ENCODE data around the gene RPS6KA5.

Gene RPS6KA5

DNA sequence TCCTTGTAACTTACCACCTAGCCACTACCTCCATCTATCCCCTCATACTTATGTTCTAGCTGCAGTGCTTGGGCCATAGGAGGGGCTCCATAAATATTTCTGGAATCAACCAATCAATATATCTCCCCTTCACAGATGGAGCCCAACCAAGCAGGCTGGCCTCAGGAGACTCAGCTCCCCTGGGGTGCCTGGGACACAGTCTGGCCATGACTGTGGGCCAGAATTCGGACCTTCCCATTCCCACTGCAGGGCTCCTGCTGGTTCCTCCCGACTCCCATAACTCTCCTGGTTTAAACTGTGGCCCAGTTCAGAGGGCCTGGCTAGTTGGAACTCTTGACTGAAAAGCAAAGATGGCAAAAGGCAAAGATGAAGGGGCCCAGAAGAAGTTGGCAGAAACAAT is 257.2 kb downstream of the RPS6KA5 start:
- DNase-seq: no peak

DNA sequence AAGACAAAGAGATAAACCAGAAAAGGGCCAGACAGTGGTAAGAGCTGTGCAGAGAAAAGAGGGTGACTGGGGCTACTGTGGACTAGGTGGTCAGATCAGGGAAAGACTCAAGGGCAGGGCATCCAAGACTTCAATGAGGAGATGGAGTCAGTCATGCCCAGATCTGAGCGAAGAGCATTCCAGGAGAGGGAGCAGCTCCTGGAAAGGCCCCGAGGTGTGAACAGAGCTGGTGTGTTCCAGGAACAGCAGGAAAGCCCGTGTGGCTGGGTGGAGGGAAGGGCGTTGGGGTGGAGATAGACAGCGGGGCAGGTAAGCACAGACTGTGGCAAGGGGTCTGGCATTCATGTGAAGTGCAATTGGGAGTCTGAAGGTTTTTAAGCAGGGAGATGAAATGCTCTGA is 261.0 kb downstream of the RPS6KA5 start:
- no peak for DNase-seq

DNA sequence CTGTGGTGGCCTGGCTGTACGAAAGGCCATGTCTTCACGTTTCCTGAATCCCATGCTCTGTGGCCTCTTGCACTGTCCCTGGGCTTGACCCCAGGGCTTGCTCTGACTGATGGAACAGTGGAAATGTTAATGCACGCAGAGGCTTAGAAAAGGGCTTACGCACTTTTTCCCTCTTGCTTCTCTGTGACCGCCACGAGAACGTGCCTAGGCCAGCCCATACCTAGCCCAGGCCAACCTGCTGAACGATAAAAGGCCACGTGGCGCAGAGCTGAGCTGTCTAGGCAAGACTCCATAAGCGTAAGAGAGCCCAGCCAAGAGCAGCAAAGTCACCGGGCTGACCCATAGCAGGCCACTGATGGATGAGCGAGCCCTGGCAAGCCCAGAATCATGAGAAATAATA is 262.5 kb downstream of the RPS6KA5 start:
- no peak for DNase-seq

Measured in hippocampal formation (tissue), 2 donors.